Kidney epithelial cell (primary cell): ENCODE results near the gene RAB3A. TPM values are rescaled to one million over a fixed set of nuclear protein-coding genes. Genes with fewer than 3 reads are reported as not detected.

ENCODE experiments used
- DNase-seq: peaks from one replicate; pipeline ENCODE4 v3.0.0-alpha.2; 2010; ENCODE audit warnings: low read depth
- H3K27me3 ChIP-seq: 2 replicates; pipeline ENCODE4 v1.6.0; 2011; ENCODE audit warnings: low read length; ENCODE audit not compliant: control insufficient read depth, insufficient read depth
- H3K36me3 ChIP-seq: 2 replicates; pipeline ENCODE4 v1.5.1; 2011; ENCODE audit warnings: low read length; ENCODE audit not compliant: control insufficient read depth, insufficient read depth
- H3K4me3 ChIP-seq: 2 replicates; pipeline ENCODE4 v1.5.1; 2011; ENCODE audit warnings: low read depth, mild to moderate bottlenecking, control low read depth, low read length
- total RNA-seq: library from RNA; depleted of rRNA; stranded (reverse); fragments of >200 nt; gene quantifications from 2 replicates; pipeline ENCODE4 v1.2.3, GENCODE V29; 2015
- TF ChIP-seq, protein P1 (sequence below): IDR thresholded peaks from 2 replicates; pipeline ENCODE4 v1.5.1; 2011; ENCODE audit warnings: mild to moderate bottlenecking, moderate library complexity, low read length, control low read depth, inconsistent platforms; ENCODE audit not compliant: insufficient read depth, poor library complexity, severe bottlenecking

Gene RAB3A
- total RNA-seq, 1 donor from 2014 or later, result 0.38 TPM

GRCh38 chr19:18230941-18231734, 27.3 kb upstream of the RAB3A start:
- no peaks in the 10 kb centered on the region for H3K36me3 ChIP-seq
- H3K27me3 ChIP-seq, result peaks cover 56% of the 10 kb centered on the region
- H3K4me3 ChIP-seq, result no peak overlapping the region
- TF ChIP-seq, protein P1, sequence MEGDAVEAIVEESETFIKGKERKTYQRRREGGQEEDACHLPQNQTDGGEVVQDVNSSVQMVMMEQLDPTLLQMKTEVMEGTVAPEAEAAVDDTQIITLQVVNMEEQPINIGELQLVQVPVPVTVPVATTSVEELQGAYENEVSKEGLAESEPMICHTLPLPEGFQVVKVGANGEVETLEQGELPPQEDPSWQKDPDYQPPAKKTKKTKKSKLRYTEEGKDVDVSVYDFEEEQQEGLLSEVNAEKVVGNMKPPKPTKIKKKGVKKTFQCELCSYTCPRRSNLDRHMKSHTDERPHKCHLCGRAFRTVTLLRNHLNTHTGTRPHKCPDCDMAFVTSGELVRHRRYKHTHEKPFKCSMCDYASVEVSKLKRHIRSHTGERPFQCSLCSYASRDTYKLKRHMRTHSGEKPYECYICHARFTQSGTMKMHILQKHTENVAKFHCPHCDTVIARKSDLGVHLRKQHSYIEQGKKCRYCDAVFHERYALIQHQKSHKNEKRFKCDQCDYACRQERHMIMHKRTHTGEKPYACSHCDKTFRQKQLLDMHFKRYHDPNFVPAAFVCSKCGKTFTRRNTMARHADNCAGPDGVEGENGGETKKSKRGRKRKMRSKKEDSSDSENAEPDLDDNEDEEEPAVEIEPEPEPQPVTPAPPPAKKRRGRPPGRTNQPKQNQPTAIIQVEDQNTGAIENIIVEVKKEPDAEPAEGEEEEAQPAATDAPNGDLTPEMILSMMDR, result no peak
- no peak for DNase-seq

DNA sequence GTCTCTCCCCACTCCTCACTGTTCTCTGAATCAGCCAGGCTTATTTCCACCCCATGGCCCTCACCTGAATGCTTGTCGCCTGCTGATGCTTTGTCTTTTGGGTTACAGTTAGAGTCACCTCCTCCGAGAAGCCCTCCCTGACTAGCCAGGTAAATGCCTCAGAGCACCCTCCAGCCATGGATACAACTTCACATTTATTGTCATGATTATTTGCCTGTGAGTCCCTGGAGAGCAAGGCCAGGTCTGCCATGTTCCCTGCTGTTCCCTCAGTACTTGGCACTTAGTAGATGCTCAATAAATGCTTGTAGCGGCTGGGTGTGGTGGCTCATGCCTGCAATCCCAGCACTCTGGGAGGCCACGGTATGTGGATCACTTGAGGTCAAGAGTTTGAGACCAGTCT, 26.1 kb upstream of the RAB3A start:
- H3K27me3 ChIP-seq, result peaks cover 68% of the 10 kb centered on the region
- H3K4me3 ChIP-seq, result no peak overlapping the region
- H3K36me3 ChIP-seq, result no peaks in the 10 kb centered on the region
- DNase-seq, result no peak
- TF ChIP-seq, protein P1, result no peak

GRCh38 chr19:18229474-18229873, 25.6 kb upstream of the RAB3A start:
- no peak for DNase-seq
- Histone ChIP-seq H3K27me3 (peaks cover 72% of the 10 kb centered on the region), H3K4me3 (no peak overlapping the region), H3K36me3 (no peaks in the 10 kb centered on the region)
- TF ChIP-seq, protein P1, result peak; percentile 49

DNA sequence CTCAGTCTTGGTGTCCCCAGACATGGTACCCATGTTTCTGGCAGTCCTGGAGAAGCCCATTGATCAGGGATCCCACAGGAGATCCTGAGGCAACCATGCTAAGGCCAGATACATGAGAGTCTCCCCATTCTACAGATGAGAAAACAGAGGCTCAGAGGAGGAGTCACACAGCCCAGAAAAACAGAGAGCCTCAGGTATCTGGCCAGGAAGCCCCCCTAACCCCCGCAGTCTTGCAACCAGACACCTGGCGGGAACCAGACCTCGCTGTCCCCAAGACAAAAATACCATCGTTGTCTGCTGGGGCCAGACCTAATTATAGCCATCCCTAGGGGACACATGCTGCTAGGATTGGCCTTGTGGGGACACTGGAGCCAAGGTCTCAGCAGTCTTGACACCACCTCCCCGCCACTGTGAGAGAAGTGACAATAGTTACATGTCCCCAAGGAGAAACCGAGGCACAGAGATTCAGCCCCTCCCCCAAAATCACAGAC, 24.0 kb upstream of the RAB3A start:
- Histone ChIP-seq H3K27me3 (peaks cover 64% of the 10 kb centered on the region), H3K36me3 (no peaks in the 10 kb centered on the region), H3K4me3 (no peak overlapping the region)
- DNase-seq, result no peak
- TF ChIP-seq, protein P1, result no peak

GRCh38 chr19:18226956-18227780, 23.3 kb upstream of the RAB3A start:
- peaks cover 58% of the 10 kb centered on the region for H3K27me3 ChIP-seq
- H3K36me3 ChIP-seq, result no peaks in the 10 kb centered on the region
- no peak for DNase-seq
- no peak overlapping the region for H3K4me3 ChIP-seq
- TF ChIP-seq, protein P1, result no peak
